HG02678 (cell line): ENCODE data around the gene RXRA.
"Not testable (repeated sequence)": the region's sequence is repeated elsewhere in the genome, so short reads cannot be mapped to it uniquely, and the experiment has no call there.

Source experiments
- ATAC-seq: cut with Tn5 transposase; IDR thresholded peaks from one replicate; pipeline ENCODE4 v1.9.1; 2021; ENCODE audit warnings: mild to moderate bottlenecking, moderate library complexity; ENCODE audit not compliant: unreplicated experiment

The RXRA gene

DNA sequence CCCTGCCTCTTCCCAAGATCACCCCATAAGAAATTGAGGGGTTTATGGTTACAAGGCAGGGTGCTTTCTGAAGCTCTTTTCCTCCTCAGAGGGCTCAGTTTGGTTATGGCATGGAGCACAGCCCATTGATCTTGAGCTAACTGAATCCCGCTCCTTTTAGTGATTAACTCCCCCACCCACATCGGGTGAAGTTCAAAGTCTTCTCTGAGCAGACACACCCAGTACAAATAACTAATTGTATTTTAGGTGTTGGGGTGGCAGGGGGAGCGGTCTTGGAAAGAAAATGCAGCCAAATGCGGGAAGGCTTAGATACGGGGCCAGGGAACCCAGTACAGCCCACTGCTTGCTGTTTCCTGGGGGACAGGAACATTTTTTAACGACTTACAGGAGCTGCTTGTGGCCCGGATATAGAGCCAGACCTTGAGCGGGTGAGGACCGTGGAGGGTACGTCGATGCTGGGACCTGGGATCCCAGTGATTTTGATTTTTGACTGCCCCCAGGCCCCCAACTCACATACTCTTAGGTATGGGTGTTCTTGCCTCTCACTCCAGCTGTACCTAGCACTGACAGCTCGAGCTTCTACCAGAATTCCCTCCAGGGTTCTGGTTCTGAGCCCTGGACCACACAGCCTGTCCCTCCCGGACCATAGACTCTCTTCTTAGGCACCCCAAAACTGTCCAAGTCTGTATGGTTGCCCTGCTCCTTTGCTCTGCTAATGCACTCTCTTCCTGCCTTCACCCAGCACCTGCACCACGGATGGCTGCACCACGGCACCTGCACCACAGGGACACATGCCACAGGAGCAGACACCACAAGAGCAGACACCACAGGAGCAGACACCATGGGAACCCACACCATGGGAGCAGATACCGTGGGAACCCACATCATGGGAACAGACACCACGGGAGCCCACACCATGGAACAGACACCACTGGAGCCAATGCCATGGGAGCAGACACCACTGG, 18.3 kb upstream of the RXRA start:
- no peak for ATAC-seq

DNA sequence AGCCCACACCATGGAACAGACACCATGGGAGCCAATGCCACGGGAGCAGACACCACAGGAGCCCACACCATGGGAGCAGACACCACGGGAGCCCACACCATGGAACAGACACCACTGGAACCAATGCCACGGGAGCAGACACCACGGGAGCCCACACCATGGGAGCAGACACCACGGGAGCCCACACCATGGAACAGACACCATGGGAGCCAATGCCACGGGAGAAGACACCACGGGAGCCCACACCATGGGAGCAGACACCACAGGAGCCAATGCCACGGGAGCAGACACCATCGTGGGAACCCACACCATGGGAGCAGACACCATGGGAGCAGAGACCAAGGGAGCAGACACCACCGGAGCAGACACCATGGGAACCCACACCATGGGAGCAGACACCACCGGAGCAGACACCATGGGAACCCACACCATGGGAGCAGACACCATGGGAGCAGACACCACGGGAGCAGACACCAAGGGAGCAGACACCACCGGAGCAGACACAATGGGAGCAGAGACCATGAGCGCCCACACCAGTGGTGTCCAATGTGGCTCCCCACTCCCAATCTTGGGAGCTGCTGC, 17.5 kb upstream of the RXRA start:
- not testable (repeated sequence) for ATAC-seq

DNA sequence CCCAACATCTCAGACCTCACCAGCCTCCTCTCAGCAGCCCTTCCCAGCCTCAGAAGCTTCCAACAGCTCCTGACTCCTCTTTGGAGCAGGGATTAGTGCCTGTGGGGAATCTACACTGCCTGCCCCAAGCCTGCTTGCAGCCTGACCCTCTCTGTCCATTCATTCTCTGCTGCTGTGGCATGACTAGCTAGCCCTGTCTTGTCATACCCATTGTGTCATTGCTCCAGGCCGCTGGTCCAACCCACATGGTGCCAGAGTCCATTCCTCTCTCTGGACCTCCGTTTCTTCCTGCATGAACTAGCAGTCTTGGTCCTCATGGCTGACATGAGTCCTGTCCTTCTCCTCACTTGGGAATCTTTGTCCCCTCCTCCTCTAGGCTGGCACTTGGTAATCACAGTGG, 12.8 kb upstream of the RXRA start:
- no peak for ATAC-seq

DNA sequence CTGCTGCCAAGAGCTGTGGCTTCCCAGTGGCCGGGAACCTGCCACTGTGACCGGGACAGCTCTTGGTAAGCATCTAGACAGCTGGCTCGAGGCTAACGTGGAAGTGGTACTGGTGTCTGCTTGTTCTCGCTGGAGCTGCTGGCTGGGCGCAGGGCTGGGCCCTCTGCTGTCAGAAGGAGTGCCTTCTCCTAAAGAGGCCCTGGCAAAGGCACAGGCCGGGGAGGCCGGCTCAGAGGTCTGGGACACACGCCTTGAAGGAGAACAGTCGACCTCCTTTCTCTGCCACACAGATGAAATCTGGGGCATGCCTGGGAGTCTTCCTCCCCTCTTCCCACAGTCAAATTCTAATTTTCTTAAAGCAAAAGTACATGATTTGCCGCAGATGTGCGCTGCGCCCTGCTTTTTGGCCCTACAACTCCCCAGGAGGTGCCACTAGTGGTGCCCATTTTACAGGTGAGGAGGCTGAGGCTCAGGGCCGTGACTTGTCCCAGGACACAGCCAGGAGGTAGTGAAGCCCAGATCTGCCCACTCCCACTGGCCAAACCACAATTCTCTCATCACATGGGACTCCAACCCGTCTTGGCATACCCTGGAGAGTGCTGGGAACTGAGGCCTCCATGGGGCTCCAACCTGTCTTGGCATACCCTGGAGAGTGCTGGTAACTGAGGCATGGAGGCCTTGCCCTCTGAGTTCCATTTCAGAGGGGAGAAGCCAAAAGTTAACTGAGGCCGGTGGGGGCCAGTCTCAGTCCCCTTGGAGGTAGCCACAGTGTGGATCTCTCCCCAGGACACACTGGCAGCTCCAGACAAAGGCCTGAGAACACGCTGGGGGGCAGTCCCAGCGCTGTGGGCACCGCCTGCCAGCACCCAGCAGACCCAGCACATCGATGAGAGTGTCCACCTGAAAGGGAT, 12.0 kb upstream of the RXRA start:
- ATAC-seq: no peak

DNA sequence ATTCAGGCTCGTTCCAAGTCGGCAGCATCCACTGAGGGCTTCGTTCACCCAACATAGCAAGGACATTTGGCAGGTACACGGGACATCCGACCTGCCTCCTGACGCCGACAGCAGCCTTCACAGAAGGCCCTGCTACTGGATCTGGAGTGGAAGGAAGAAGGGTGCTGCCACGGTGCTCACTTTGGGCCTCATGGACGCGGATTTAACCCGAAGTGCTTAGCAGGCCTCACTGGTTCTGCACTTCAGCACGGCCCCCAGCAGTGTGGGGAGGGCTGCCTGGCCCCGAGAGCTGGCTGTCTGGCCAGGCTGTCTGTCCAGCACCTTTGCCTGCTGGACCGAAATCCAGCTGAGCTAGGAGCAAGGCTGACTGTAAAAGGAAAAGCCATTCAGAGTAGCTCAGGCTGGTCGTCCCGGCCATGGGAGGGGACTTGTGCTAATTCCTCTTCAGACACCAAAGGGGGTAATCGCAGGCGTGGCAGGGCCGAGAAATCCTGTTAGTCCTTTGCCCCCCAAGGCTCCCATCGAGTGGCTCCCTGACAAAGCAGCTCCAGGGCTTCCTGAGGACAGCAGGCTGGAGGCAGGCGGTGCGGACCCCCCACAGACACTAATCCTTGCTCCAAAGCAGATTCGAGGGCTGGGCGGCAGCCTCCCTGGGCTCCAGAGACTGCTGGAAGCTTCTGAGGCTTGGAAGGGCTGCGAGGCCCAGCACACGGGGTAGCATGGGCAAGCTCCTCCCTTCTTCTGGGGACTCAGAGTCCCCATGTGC, 11.1 kb upstream of the RXRA start:
- no peak for ATAC-seq

DNA sequence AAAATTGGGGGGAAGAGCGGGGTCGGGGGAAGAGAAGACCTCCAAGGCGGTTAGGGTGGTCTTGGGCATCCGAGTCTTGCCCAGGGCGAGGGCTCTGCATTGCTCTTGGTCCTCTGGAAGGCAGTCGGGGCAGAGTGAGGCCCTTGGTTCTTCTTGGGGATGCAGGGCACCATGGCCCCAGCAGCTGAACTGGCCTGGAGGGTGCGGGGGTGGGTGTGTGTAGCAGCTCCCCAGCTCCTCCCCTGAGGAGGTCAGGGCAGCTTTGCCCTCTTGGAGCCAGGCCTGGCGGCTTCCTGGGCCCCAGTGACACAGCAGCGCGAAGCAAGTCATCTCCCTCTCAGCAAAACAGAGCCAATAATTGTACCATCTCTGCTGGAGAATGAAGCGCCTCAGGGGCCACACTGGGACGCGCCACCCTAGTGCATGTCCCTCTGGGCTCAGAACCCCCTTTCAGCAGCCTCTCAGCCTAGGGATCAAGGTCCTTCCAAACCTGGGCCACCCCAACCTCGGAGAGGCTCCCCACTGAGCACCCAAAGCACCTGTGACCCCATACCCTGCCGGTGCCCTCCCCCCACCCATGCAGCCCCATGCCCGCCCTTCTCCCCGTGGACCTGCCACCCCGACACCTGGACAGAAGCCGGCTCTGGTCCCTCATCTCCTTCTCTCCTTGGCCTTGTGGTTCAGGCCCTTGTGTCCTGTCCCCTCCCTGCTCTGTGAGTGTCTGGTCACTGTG, 10.4 kb upstream of the RXRA start:
- no peak for ATAC-seq

DNA sequence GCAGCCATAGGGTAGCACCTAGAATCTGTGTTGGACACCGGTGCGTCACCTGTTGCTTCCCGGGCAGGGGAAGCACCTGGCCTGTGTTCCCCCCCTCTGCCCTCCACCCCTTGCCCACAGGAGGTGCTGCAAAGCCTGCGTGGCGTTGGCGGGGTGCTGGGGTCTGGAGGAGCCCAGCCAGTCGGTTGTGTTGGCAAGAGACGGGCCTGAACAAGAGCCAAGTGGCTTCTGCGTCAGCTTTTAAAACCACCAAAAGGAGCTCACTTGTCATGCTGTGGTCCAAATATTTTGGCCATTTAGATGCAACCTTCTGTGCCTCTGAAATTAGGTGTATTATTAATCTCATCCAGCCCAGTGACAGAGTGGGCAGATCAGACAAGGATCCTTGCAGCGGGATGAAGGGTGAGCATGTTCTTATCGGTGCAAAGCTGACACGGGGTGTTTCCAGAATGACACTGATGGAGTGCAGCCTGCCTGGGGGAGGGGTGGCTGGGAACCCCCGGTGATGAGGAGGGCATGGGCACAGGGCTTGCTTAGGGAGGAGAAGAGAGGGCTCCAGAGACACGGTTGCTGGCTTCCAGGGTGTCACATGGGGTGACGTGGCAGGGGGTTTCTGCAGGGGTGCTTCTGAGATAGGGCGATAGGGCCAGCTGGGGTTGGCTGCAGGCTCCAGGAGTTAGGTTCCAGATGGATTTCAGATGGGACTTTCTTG, 9.7 kb upstream of the RXRA start:
- ATAC-seq: no peak

DNA sequence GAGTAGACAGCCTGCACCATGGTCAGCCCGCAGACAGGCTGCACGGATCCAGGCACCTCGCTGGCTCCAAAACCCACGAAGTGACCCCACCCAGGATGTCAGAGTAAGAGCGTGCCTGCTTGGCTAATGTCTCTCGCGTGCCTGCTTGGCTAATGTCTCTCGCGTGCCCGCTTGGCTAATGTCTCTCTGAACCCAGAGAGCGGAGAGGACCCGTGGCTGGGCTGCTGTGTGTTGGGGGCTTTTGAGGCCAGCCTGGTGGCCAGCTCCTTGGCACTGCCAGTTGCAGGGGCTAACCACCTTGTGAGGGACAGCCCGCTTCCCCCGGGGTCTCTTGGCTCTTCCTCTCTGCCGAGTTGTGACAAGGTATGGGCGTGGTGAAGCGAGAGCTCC, 8.9 kb upstream of the RXRA start:
- no peak for ATAC-seq

DNA sequence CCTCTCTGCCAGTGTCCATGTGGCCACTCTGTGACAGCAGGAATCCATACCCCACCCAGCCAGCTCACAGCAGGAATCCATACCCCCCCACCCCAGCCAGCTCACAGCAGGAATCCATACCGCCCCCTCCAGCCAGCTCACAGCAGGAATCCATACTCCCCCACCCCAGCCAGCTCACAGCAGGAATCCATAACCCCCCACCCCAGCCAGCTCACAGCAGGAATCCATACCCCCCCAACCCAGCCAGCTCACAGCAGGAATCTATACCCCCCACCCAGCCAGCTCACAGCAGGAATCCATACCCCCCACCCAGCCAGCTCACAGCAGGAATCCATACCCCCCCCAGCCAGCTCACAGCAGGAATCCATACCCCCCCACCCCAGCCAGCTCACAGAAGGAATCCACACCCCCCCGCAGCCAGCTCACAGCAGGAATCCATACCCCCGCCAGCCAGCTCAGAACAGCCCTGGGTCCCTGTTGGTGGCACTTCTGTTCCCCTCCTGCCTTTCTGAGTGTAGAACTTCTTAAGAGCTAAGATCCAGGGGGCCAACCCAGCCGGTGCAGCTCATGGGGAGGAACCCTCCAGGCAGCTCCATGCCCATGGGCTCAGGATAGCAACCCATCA, 8.4 kb upstream of the RXRA start:
- no peak for ATAC-seq

DNA sequence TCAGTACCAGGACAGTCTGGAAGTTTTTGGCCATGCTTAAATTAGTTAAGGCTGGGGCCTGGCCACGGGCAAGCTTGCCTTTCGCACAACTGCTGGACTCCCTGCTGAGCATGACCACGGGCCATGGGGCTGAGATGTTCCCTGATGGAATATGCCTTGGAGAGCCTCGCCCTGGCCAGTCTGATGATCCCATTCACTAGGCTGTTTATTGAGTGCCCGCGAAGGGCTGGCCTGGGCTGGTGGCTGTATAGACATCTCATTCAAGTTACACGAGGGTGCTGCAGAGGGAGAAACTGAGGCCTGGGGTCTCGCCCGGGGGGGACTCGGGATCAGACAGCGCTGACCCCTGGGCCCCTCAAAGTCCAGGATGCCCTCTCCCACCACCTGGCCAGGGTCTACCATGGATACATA, 7.8 kb upstream of the RXRA start:
- ATAC-seq: no peak

DNA sequence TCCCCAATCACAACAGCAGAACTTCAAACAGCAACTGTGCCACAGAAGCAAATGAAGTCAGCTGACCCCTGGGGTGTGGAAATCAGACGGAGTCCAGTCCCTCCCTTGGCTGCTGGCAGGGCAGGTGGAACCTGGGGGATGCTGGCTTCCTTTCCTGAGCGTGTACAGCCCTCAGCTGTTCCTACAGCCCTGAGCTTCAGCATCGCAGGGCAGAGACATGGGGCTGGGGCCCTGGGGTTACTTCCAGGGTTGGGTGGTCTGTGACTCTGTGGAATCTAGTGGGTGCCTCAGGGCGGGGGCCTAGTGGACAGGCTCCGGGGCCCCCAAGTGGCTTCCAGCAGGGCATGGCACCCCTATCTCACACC, 7.3 kb upstream of the RXRA start:
- no peak for ATAC-seq

DNA sequence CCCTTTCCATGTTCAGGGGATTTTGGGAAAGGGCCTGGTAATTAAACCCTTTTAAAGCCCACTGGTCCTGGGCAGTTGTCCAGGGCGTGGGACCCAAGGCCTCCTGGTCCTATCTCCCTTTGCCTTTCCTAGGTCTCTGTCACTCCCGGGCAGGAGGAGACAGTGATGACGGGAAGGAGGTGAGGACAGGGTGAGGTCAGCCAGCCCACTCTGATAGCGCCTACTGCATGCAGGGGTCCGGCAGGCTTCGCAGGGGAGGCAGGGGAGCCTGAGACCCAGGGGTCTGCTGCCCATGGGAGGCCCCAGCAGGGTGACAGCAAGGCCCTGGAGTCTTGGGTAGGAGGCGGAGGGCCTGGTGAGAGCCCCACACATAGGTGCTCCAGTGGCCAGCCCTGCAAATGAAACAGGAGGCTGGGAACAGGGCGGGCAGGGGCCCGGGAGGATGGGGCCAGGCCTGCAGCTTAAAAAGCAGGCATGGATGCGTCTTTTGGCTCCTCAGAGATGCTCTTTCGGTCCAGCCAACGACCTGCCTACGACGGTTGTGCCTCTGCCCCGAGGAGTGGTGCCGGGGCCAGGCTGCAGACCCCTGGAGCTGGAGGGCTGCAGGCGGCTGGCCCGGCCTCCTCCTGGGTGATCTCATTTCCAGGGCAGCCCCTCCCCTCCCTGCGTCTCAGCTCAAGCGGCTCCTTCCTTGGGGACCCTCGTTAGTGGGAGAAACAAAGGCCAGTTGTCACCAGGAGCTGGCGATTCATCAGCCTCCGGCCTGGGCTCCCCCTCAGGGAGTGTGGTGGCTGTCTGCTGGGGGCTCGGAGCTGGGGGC, 6.7 kb upstream of the RXRA start:
- no peak for ATAC-seq

DNA sequence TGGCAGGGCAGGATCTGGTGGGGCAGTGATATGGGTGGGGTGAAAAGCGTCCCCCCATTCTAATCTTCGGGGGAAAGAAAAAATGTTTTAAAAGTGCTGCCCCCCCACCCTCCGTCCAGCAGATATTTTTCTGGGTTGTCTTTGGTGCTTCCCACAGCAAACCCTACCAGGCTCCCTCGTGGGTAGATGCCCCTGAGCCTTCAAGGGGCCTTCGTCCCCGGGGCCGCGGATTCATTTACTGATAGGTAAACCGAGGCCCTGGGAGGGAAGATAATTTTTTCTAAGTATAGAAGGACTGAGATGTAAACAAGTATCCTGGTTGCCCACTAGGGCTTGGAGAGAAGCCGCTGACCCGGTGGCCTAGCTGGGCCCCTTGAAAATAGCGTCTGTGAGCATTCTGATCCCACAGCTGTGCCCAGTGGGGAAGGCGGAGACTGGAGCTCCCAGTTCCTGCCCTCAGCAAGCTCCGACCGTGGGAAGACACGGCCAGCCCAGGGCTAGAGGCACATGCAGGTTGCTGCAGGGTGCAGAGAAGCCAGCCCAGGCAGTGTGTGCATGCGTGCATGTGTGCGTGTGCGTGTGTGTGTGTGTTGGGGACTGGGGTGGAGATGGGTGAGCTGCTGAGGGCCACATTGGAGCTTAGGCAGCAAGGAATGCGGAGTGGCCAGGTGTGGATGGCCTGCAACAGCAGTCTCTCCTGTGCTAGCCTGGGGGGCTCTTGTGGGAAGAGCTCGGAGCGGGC, 6.0 kb upstream of the RXRA start:
- ATAC-seq: no peak

DNA sequence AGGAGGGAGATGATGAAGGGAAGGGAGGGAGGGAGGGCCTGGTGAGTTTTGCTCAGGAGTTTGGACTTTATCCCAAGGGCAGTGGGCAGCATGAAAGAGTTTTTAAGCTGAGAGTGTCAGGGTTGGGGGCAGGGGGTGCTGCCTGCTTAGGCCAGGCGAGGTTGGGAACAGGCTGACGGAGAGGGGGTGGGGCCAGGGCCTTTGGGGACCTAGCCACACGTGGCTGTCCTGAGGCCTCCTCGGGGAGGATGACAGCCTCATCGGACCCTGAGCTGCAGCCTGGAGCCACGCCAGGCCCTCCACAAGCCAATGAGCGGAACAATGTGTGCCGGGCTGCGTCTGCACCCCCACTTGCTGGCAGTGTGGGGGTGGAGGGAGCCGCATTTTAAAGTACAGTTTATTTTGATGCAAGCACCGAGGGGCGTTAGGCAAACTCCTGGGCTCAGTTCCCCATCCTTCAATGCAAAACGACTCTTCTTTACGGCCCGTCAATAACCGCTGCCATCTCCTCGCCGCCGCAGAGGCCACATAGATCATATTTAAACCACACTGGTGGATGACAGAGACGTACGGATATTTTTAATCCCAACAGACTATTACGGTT, 5.3 kb upstream of the RXRA start:
- no peak for ATAC-seq

DNA sequence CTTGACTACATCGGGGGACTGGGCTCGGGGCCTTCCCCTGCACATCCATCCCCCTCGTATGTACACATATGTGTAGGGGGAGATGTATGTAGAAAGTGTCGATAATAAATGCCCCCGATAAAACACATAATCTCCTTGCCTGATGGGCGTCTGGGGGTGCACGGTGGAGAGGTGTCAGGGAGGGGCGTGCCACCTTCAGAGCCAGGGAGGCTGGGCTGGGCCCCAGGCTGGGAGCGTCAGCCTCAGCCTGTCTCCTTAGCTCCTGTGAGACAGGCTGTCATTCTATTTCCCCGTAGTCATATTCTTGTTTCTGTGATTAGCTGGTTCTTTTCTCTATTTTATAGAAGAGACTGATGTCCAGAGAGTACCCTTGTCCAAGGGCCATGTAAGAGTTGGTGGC, 4.7 kb upstream of the RXRA start:
- ATAC-seq: no peak

DNA sequence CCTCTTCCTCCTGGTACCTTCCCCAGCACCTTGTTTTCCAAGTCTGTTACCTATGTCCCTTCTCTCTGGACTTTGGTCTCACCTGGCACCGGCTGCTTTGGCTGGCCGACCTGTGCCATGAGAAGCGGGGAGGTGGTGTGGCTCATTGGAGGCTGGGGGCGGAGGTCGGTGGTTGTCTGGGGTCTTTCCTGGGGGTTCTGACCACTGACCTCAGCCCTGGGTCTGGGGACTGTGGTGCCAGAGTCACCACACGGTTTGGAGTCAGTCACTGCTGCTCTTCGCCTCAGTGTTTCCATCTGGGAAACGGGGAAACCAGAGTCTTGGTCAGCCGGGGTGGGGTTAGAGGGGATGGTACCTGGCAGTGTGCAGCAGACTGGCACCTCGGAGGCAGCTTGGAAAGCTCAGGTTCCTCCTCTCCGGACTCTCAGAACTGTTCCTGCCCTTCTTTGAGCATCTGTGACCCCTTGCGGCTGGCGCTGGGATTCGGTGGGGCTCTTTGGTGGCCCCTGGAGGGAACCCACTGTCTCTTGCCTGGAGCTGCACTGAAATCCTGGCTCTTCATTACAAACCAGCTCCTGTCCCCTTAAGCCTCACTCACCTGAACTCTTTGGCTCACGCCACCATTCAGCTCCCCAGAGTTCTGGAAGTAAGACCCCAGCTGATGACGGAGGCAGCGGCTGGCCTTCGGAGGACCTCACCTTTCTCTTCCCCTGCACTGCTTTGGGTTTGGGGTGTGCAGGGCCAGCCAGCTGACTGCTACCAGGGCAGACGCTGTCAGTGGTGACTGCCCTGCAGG, 4.1 kb upstream of the RXRA start:
- no peak for ATAC-seq
